H1 (cell line): ENCODE results near the gene LAMB1. TPM values are rescaled to one million over a fixed set of nuclear protein-coding genes. Genes with fewer than 3 reads are reported as not detected.

Experiments
- CTCF ChIA-PET: fragments of 300-600 bp; sonication (Branson Sonifier 250); formaldehyde crosslinking; loops from one replicate; lab custom pipeline; 2021; ENCODE audit not compliant: partially characterized antibody; lab: Charles Lee
- POLR2A ChIA-PET: fragments of 300-600 bp; sonication (Branson Sonifier 250); formaldehyde crosslinking; loops from one replicate; lab custom pipeline; 2021; ENCODE audit warnings: inconsistent platforms; ENCODE audit not compliant: partially characterized antibody; lab: Charles Lee
- DNase-seq, 2 experiments: peaks; one replicate each; pipeline versions ENCODE4 v3.0.0 to v3.0.0-alpha.2; 2010 to 2022; ENCODE audit warnings: low spot score in 2 of 2, low read depth in 1 of 2, mixed read lengths in 1 of 2
- FAIRE-seq: peaks from 2 replicates; lab custom pipeline; 2011; peaks lifted over from hg19 to GRCh38; lab: Jason Lieb, UNC
- H2AFZ ChIP-seq: 2 replicates; pipeline ENCODE4 v1.8.1; 2012; ENCODE audit warnings: low read length, inconsistent platforms
- H2AK5ac ChIP-seq: 2 replicates; pipeline ENCODE4 v1.6.1; 2013; ENCODE audit warnings: low read depth, low read length
- H2BK120ac ChIP-seq: replicated peaks from 2 replicates; pipeline ENCODE3; 2013; ENCODE audit warnings: low read depth, low read length, inconsistent platforms
- H2BK12ac ChIP-seq: 2 replicates; pipeline ENCODE4 v1.6.1; 2013; ENCODE audit warnings: low read depth, low read length
- H2BK15ac ChIP-seq: 2 replicates; pipeline ENCODE4 v1.6.1; 2013; ENCODE audit warnings: low read length
- H2BK20ac ChIP-seq: 2 replicates; pipeline ENCODE4 v1.6.1; 2013; ENCODE audit warnings: low read length
- H2BK5ac ChIP-seq: 2 replicates; pipeline ENCODE4 v1.6.1; 2013; ENCODE audit warnings: low read depth, low read length
- H3K14ac ChIP-seq: 2 replicates; pipeline ENCODE4 v1.6.1; 2013; ENCODE audit warnings: inconsistent platforms; ENCODE audit not compliant: insufficient read length
- H3K18ac ChIP-seq: 2 replicates; pipeline ENCODE4 v1.6.1; 2013; ENCODE audit warnings: low read length; ENCODE audit errors: extremely low read depth
- H3K23ac ChIP-seq: 2 replicates; pipeline ENCODE4 v1.6.1; 2013; ENCODE audit warnings: inconsistent platforms; ENCODE audit not compliant: insufficient read length
- H3K23me2 ChIP-seq: 2 replicates; pipeline ENCODE4 v1.6.1; 2013; ENCODE audit warnings: low read depth, low read length
- H3K27ac ChIP-seq: 2 replicates; pipeline ENCODE4 v1.6.1; 2011; ENCODE audit warnings: low read depth, low read length, inconsistent platforms
- H3K27me3 ChIP-seq, 4 experiments: replicated peaks in 1 of 4; 1 replicate in 1 of 4; 2 replicates in 3 of 4; pipeline versions ENCODE4 v1.6.1 to v1.8.1; 2011 to 2013; ENCODE audit warnings: low read length in 3 of 4, mild to moderate bottlenecking in 3 of 4, inconsistent platforms in 2 of 4, mixed read lengths in 2 of 4, moderate library complexity in 1 of 4; ENCODE audit not compliant: control insufficient read depth in 3 of 4, insufficient read depth in 3 of 4; ENCODE audit errors: extremely low read depth in 1 of 4
- H3K36me3 ChIP-seq, 4 experiments: 2 replicates each; pipeline versions ENCODE4 v1.6.1 to v1.8.1; 2011 to 2013; ENCODE audit warnings: mild to moderate bottlenecking in 4 of 4, low read length in 3 of 4, moderate library complexity in 2 of 4, control low read depth in 1 of 4, inconsistent platforms in 1 of 4; ENCODE audit not compliant: insufficient read depth in 4 of 4, control insufficient read depth in 2 of 4
- H3K4ac ChIP-seq: replicated peaks from 2 replicates; pipeline ENCODE3; 2013; ENCODE audit warnings: low read length, low read depth, mixed read lengths, inconsistent platforms; ENCODE audit not compliant: insufficient read length
- H3K4me1 ChIP-seq, 4 experiments: replicated peaks in 1 of 4; 1 replicate in 1 of 4; 2 replicates in 3 of 4; pipeline versions ENCODE4 v1.6.1 to v1.8.1; 2011 to 2013; ENCODE audit warnings: low read length in 3 of 4, inconsistent platforms in 2 of 4, mixed read lengths in 1 of 4; ENCODE audit not compliant: insufficient read depth in 4 of 4, control insufficient read depth in 3 of 4
- H3K4me2 ChIP-seq, 2 experiments: 2 replicates each; pipeline versions ENCODE4 v1.6.1 to v1.8.1; 2011 to 2013; ENCODE audit warnings: low read depth in 2 of 2, low read length in 2 of 2, control low read depth in 1 of 2, inconsistent platforms in 1 of 2, mild to moderate bottlenecking in 1 of 2; ENCODE audit not compliant: insufficient read depth in 1 of 2
- H3K4me3 ChIP-seq, 4 experiments: fragments of 200-600, 300-600 bp in 1 of 4; sonication (generic), shearing (Covaris generic), sonication (Bioruptor Twin) in 1 of 4; 2 replicates each; pipeline versions ENCODE4 v1.5.1 to v1.8.1; 2011 to 2016; ENCODE audit warnings: low read length in 4 of 4, low read depth in 3 of 4, control low read depth in 2 of 4, inconsistent platforms in 2 of 4, mild to moderate bottlenecking in 2 of 4, mixed read lengths in 1 of 4, moderate library complexity in 1 of 4; ENCODE audit not compliant: insufficient read depth in 2 of 4; ENCODE audit errors: extremely low read depth in 1 of 4
- H3K56ac ChIP-seq: replicated peaks from 2 replicates; pipeline ENCODE3; 2013; ENCODE audit warnings: low read depth, mild to moderate bottlenecking, mixed read lengths, low read length, inconsistent platforms; ENCODE audit not compliant: insufficient read length
- H3K79me1 ChIP-seq: 2 replicates; pipeline ENCODE4 v1.6.1; 2013; ENCODE audit warnings: low read depth, low read length, control low read depth
- H3K79me2 ChIP-seq, 2 experiments: 2 replicates each; pipeline versions ENCODE4 v1.6.1 to v1.8.1; 2012 to 2013; ENCODE audit warnings: low read length in 2 of 2, mild to moderate bottlenecking in 2 of 2, inconsistent platforms in 1 of 2; ENCODE audit not compliant: insufficient read depth in 2 of 2, control insufficient read depth in 1 of 2
- H3K9ac ChIP-seq, 4 experiments: replicated peaks in 1 of 4; 1 replicate in 1 of 4; 2 replicates in 3 of 4; pipeline versions ENCODE4 v1.6.1 to v1.8.1; 2011 to 2013; ENCODE audit warnings: low read depth in 3 of 4, low read length in 3 of 4, control low read depth in 2 of 4, mild to moderate bottlenecking in 2 of 4, moderate library complexity in 2 of 4, inconsistent platforms in 1 of 4; ENCODE audit errors: extremely low read depth in 1 of 4
- H3K9me3 ChIP-seq, 2 experiments: 2 replicates each; pipeline versions ENCODE4 v1.6.1 to v1.8.1; 2012 to 2013; ENCODE audit warnings: mild to moderate bottlenecking in 2 of 2, moderate library complexity in 2 of 2, control low read depth in 1 of 2, inconsistent platforms in 1 of 2, low read depth in 1 of 2, low read length in 1 of 2, mixed read lengths in 1 of 2; ENCODE audit not compliant: insufficient read depth in 2 of 2
- H4K20me1 ChIP-seq, 2 experiments: replicated peaks in 1 of 2; 2 replicates each; pipeline versions ENCODE3 to v1.8.1; 2011 to 2013; ENCODE audit warnings: inconsistent platforms in 2 of 2, low read length in 2 of 2, mild to moderate bottlenecking in 1 of 2; ENCODE audit not compliant: insufficient read depth in 2 of 2, control insufficient read depth in 1 of 2
- H4K5ac ChIP-seq: 2 replicates; pipeline ENCODE4 v1.6.1; 2013; ENCODE audit warnings: low read length, low read depth, mixed read lengths, inconsistent platforms; ENCODE audit not compliant: insufficient read length
- H4K8ac ChIP-seq: 2 replicates; pipeline ENCODE4 v1.8.0; 2013; ENCODE audit warnings: mild to moderate bottlenecking, moderate library complexity, low read length, inconsistent platforms; ENCODE audit not compliant: insufficient read depth; ENCODE audit errors: extremely low read depth
- H4K91ac ChIP-seq: replicated peaks from 2 replicates; pipeline ENCODE3; 2013; ENCODE audit warnings: low read length, mixed read lengths, inconsistent platforms; ENCODE audit not compliant: insufficient read length
- CBX8 ChIP-seq: fragments of 300-800, 300-1000 bp; sonication (generic); IDR thresholded peaks from 2 replicates; pipeline ENCODE4 v1.7.1; 2016; ENCODE audit warnings: low read depth, low read length, borderline replicate concordance
- CHD1 ChIP-seq: IDR thresholded peaks from 2 replicates; pipeline ENCODE4 v1.6.1; 2012; ENCODE audit warnings: low read depth, low read length, improper control_type of control experiment
- CHD2 ChIP-seq: IDR thresholded peaks from 2 replicates; pipeline ENCODE4 v1.6.1; 2012; ENCODE audit warnings: low read length, improper control_type of control experiment
- CREB1 ChIP-seq: IDR thresholded peaks from 2 replicates; pipeline ENCODE4 v1.6.1; 2012; ENCODE audit warnings: inconsistent platforms
- CTBP2 ChIP-seq: IDR thresholded peaks from 2 replicates; pipeline ENCODE4 v1.7.0; 2011; ENCODE audit warnings: borderline replicate concordance, mild to moderate bottlenecking, moderate library complexity, mixed read lengths, low read length; ENCODE audit not compliant: insufficient read depth, insufficient read length
- CTCF ChIP-seq, 3 experiments: IDR thresholded peaks; 1 replicate in 2 of 3; 2 replicates in 1 of 3; pipeline versions ENCODE4 v1.5.1 to v1.6.1; 2011; ENCODE audit warnings: low read length in 3 of 3, mild to moderate bottlenecking in 3 of 3, inconsistent platforms in 2 of 3, low read depth in 1 of 3, moderate library complexity in 1 of 3; ENCODE audit not compliant: insufficient read depth in 1 of 3; ENCODE audit errors: control extremely low read depth in 1 of 3
- GABPA ChIP-seq: IDR thresholded peaks from 2 replicates; pipeline ENCODE4 v1.6.1; 2011; ENCODE audit warnings: mild to moderate bottlenecking, low read length, moderate library complexity, borderline replicate concordance; ENCODE audit not compliant: insufficient read depth
- KDM4A ChIP-seq: IDR thresholded peaks from one replicate; pipeline ENCODE4 v1.7.1; 2012; ENCODE audit warnings: low read depth, mild to moderate bottlenecking, moderate library complexity, low read length, inconsistent platforms; ENCODE audit not compliant: severe bottlenecking
- SIRT6 ChIP-seq: IDR thresholded peaks from one replicate; pipeline ENCODE4 v1.7.1; 2012; ENCODE audit warnings: low read length, inconsistent platforms
- TAF1 ChIP-seq: IDR thresholded peaks from 2 replicates; pipeline ENCODE4 v1.6.1; 2011; ENCODE audit warnings: mild to moderate bottlenecking, low read depth, low read length
- WGBS, 2 experiments: shearing (Covaris generic) in 1 of 2; methylation state at CpG; one replicate each; pipeline versions ENCODE4 v1.1.6 to v1.1.7; 2013 to 2015; ENCODE audit warnings: low lambda C conversion rate in 2 of 2, mixed read lengths in 2 of 2, inconsistent platforms in 1 of 2, low coverage in 1 of 2, missing lambda C conversion rate in 1 of 2; ENCODE audit not compliant: insufficient replicate concordance in 2 of 2, insufficient coverage in 1 of 2, insufficient read length in 1 of 2; ENCODE audit errors: extremely low coverage in 1 of 2, missing lambda C conversion rate in 1 of 2; 5-methylcytosine and 5-hydroxymethylcytosine counted together
- polyA plus RNA-seq, 7 experiments: library from polyadenylated mRNA; depleted of rRNA in 3 of 7; stranded (reverse) in 5 of 7; unstranded in 2 of 7; fragments of >200 nt in 5 of 7; fragments of 200-250 nt in 2 of 7; gene quantifications; 1 replicate in 5 of 7; 2 replicates in 1 of 7; 4 replicates in 1 of 7; pipeline versions ENCODE4 v1.2.1 to v1.2.3, GENCODE V29; 2011 to 2013; ENCODE audit warnings: missing spikeins in 2 of 7, mixed read lengths in 2 of 7
- total RNA-seq: library from RNA; stranded (reverse); fragmentation: NEBNext Ultra II Directional; extraction: Animal tissue kit (Norgen Biotek cat#: 25700); gene quantifications from 2 replicates; pipeline ENCODE4 v1.2.1, GENCODE V29; 2021

LAMB1 gene
- total and polyA plus RNA-seq, 2 of the 8 experiments (the other 6 are each of a cell fraction or from before 2014, with no cell fraction given) = 31.9 to 38.5 TPM

GRCh38 chr7:108028111-108028510, 25.1 kb upstream of the LAMB1 start:
- H3K9ac ChIP-seq = no peak overlapping the region
- H2BK120ac ChIP-seq = no peak overlapping the region
- H3K36me3 ChIP-seq = no peaks in the 10 kb centered on the region
- H2AFZ ChIP-seq = no peak overlapping the region
- H2BK5ac ChIP-seq = no peak overlapping the region
- no peaks in the 10 kb centered on the region for H3K23me2 ChIP-seq
- H4K5ac ChIP-seq = no peak overlapping the region
- H3K14ac ChIP-seq = no peak overlapping the region
- POLR2A ChIA-PET = interaction anchor here (1.3 kb wide), 1 partner anchor 19 kb away, joined by 3 read pairs; no protein-coding TSS in a partner anchor
- no peak overlapping the region for H4K91ac ChIP-seq
- 93% methylated on average over 2 of the region's 2 CpGs; no CpG with 5 or more reads in 1 of the 2 experiments for WGBS, 2 experiments
- no peak overlapping the region for H3K18ac ChIP-seq
- H3K79me1 ChIP-seq = no peaks in the 10 kb centered on the region
- no peaks in the 10 kb centered on the region for H3K27me3 ChIP-seq
- no peak for FAIRE-seq
- H3K4ac ChIP-seq = no peak overlapping the region
- H4K8ac ChIP-seq = no peak overlapping the region
- no peak for DNase-seq
- H4K20me1 ChIP-seq = no peaks in the 10 kb centered on the region
- no peak overlapping the region for H3K56ac ChIP-seq
- no peak for TF ChIP-seq SIRT6
- no peak for TF ChIP-seq CBX8
- TF ChIP-seq CREB1 = no peak
- no peak for TF ChIP-seq CHD2
- TF ChIP-seq KDM4A = no peak
- no peak for TF ChIP-seq CTCF (IDR thresholded peaks at IDR 0.05; ENCODE audit: control extremely low read depth in 1 of 3, insufficient read depth in 1 of 3, low read depth in 1 of 3, low read length in 3 of 3)
- no peak for TF ChIP-seq TAF1
- TF ChIP-seq CTBP2 = no peak
- no peak for TF ChIP-seq GABPA
- no peak for TF ChIP-seq CHD1
- H3K4me3 ChIP-seq = no peak overlapping the region
- H2AK5ac ChIP-seq = no peak overlapping the region
- H3K4me1 ChIP-seq = no peaks in the 10 kb centered on the region; a peak in 2 of 7 replicates
- H2BK12ac ChIP-seq = no peak overlapping the region
- H3K9me3 ChIP-seq = no peaks in the 10 kb centered on the region
- no peak overlapping the region for H2BK15ac ChIP-seq
- no peak overlapping the region for H2BK20ac ChIP-seq
- no peak overlapping the region for H3K23ac ChIP-seq
- CTCF ChIA-PET = interaction anchor here (1.2 kb wide), 1 partner anchor 11 kb away, joined by 5 read pairs; no protein-coding TSS in a partner anchor
- H3K27ac ChIP-seq = no peak overlapping the region
- H3K4me2 ChIP-seq = no peak overlapping the region
- no peaks in the 10 kb centered on the region for H3K79me2 ChIP-seq
